GM21447 (cell line): ENCODE measurements around the gene TGM3.

Experiments used
- ATAC-seq: cut with Tn5 transposase; IDR thresholded peaks from one replicate; pipeline ENCODE4 v1.9.1; 2021; ENCODE audit not compliant: unreplicated experiment

Gene TGM3

DNA sequence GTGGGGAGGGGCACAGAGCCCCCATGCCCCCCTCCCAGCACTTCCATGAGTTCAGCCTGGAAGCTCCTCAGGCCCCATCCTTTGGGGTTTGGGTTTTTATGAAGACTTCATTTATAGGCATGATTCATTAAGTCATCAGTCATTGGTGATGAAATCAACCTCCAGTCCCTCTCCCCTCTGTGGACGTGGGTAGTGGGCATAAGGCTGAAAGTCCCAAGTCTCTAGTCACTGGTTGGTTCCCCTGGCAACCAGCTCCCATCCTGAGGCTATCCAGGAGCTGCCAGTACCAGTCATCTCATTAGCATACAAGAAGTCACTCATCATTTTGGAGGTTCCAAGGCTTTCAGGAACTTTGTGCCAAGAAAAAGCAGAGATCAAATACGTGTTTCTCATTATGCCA is 9.2 kb downstream of the TGM3 start:
- no peak for ATAC-seq

- ATAC-seq = no peak
Observed at GRCh38 chr20:2305479-2305878, 9.7 kb downstream of the TGM3 start.

- no peak for ATAC-seq
Observed at GRCh38 chr20:2305946-2306345, 10.1 kb downstream of the TGM3 start.

DNA sequence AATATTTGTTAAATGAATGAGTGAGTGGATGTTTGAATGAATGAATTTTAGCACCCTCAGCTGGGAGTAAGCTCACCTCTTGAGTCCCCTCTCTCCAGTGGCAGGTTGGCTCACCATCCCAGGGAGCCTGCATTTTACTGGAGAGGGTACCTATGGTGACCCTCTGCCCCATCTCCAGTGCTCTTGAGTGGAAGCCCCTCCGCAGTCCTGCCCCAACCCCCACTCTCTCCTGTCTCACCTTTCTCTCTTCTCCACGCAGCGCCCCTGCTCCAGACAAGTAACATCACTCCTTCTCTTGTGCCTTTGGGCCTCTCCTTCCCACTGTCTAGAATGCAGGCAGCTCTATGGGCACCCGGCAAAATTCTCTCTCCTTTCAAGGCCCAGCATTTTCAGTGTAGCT is 11.3 kb downstream of the TGM3 start:
- no peak for ATAC-seq

- no peak for ATAC-seq
Observed at GRCh38 chr20:2311329-2311728, 15.5 kb downstream of the TGM3 start.

DNA sequence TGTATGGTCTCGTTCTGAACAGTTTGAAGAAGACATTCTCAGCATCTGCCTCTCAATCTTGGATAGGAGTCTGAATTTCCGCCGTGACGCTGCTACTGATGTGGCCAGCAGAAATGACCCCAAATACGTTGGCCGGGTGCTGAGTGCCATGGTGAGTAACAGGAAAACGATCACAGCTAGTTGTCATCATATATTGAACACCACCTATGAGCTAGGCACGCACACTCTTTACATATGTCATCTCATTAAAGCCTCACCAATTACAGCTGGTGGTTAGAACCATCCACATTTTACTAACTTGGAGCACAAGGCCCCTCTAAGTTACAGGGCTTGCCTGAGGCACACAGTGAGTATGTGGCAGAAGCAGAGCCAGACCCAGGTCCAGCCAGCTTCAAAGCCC is 17.1 kb downstream of the TGM3 start:
- ATAC-seq = no peak

GRCh38 chr20:2313316-2313715 is 17.5 kb downstream of the TGM3 start:
- no peak for ATAC-seq

DNA sequence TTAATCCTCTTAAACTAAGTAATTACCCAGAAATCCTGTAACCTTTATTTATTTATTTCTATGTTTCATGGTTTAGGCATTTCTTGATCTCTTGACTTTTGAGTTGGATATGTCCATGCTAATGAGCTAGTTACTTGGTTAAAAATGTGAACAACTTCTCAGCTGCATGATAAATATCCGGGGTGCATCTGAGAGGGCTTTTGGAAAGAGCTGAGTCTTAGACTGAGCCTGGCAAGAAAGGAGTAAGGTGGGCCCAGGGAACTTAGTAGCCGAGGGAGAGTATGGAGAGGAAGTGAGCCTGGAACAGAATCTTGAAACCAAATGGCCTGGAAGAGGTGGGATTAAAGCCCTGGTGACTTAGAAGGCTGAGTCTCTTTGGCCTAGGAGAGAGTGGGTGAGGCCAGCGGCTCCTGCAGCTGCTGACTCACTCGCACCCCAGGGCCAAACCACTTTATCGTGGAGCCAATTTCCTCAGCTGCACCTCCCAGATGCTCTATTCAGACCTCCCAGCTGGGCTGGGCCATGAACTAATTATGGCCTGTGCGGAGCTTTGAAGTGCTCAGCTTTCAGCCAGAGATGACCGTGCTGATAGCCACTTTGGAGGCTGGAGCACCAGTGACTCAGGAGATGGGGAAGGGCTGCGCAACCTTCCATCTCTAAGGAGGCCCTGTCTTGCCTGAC is 19.1 kb downstream of the TGM3 start:
- no peak for ATAC-seq

- no peak for ATAC-seq
Observed at GRCh38 chr20:2315440-2315778, 19.6 kb downstream of the TGM3 start.

DNA sequence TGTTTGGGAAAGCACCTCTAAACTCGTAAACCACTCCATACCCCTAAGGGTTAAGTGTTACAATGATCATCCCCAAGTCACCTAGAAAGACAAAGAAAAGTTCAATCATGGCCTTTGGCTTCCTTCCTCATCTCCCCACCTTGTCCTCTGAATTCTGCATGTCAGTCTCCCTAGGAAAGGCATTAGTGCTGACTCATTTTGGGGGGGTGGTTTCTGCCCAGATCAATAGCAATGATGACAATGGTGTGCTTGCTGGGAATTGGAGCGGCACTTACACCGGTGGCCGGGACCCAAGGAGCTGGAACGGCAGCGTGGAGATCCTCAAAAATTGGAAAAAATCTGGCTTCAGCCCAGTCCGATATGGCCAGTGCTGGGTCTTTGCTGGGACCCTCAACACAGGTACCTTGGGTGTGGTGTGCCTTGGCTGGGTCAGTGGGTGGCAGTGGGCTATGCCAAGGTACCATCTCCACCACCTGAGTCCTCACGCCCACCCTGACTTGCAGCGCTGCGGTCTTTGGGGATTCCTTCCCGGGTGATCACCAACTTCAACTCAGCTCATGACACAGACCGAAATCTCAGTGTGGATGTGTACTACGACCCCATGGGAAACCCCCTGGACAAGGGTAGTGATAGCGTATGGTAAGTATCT is 21.2 kb downstream of the TGM3 start:
- no peak for ATAC-seq

- no peak for ATAC-seq
Observed at GRCh38 chr20:2320813-2321658, 25.2 kb downstream of the TGM3 start.

DNA sequence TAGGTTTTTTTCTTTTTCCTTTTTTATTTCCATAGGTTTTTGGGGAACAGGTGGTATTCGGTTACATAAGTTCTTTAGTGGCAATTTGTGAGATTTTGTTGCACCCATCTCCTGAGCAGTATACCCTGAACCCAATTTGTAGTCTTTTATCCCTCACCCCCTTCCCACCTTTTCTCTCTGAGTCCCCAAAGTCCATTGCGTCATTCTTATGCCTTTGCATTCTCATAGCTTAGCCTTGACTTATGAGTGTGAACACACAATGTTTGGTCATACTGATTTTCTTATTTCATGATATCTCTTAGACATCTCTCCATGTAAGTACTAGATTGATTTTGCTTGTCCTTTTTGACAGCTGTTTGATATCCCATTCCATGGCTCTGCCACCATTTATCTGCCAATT is 27.2 kb downstream of the TGM3 start:
- ATAC-seq = no peak

- no peak for ATAC-seq
Observed at GRCh38 chr20:2326046-2326445, 30.2 kb downstream of the TGM3 start.

DNA sequence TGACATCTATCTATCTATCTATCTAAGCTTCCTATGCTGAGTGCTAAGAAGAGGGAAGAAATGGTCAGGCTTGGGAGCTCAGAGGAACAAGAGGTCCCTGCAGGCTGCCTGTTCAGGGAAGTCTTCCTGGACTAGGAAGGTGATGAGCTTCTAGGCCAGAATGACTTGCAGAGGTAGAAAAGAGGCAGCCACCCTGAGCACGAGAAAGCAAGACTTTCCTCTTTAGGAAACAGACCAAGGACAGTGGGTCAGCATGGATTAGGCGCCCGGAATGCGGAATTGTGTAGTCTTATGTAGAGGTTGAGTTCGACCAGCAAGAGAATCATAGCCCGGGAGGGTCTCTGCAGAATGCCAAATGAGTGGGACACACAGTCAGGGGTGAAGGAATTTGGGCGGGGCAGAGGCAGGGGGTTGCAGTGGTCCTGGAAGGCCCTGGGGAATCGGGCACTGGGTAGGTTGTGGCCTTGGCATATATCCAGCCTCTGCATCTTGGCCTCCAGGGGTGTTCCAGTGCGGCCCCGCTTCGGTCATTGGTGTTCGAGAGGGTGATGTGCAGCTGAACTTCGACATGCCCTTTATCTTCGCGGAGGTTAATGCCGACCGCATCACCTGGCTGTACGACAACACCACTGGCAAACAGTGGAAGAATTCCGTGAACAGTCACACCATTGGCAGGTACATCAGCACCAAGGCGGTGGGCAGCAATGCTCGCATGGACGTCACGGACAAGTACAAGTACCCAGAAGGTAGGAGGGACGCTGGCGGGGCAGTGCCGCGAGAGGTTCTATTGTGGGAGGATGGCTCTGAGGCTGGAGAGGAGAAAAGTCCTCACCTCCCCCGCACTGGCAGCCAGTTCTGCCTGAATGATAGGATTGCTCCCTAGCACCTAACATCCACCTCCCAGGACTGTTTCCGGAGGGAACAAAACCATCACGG is 32.1 kb downstream of the TGM3 start:
- ATAC-seq = no peak

GRCh38 chr20:2329286-2329685 is 33.5 kb downstream of the TGM3 start:
- no peak for ATAC-seq

DNA sequence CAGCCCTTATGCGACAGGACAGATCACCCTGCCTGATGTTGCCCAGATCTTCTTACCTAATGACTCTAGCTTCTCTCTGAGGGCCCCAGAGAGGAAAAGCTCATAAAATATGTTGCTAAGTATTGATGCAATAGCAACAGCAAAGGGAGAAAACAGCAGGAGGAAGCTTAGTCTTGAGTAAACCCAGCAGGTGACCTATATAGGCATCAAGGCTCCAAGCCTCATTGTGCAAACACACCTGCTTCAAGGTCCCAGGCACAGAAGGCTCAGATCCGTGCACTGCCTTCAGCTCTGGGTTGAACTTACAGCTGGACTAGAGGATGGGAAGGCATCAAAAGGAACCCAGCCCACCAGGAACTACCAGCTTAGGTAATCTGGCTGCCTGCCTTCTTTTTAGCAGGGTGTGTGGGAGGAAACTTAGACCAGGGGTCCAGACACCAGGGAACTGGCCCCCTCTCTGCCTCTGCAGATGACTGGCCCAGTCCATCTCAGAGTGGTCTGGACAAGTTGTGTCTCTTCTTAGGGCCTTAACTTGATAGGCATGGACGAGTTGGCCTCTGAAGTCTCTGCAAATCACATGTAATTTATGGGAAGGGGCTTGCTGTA is 34.4 kb downstream of the TGM3 start:
- no peak for ATAC-seq

DNA sequence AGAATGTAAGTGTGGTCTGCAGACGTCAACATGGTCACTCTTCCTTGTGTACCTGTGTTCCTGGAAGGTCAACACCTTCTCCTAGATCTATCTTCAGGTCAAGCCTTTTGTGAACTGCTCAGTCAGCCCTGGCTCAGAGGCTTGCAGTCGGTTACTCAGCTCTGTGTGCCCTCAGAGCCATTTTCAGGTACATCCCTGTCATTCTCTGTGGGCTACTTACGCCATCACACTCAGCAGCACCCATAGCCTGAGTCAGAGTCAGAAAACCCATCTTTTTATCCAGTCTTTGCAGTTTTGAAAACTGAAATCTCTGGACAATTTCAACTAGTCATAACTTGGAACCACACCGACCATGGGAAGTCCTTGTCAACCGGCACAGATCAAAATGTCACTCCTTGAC is 35.3 kb downstream of the TGM3 start:
- no peak for ATAC-seq

GRCh38 chr20:2331901-2332565 is 36.2 kb downstream of the TGM3 start:
- no peak for ATAC-seq

- no peak for ATAC-seq
Observed at GRCh38 chr20:2332711-2333110, 36.9 kb downstream of the TGM3 start.

DNA sequence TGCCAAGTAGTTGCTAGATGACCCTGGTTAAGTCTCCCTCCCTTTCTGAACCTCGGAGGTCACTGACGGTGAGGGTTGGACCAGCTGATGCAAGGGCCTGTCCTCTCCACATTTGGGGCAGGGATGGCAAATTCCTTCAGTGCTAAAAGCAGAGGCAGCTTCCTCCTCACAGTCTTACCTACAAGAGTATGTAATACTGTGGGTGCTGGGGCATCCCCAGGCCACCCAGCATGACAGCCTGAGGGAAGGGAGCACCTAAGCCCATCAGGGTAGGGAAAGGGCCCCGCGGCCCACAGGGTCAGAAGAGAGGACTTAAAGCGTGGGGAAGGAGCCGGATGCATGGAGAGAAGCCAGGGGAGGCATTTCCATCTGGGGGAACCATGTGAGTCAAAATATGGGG is 38.0 kb downstream of the TGM3 start:
- ATAC-seq = no peak
